Liver (tissue), 9 donors: ENCODE measurements around the gene BMX. TPM values are rescaled to one million over a fixed set of nuclear protein-coding genes. Genes with fewer than 3 reads are reported as not detected.

ENCODE experiments used
- DNase-seq: peaks from one replicate; pipeline ENCODE4 v3.0.0-alpha.2; 2017; ENCODE audit warnings: low spot score
- H3K27ac ChIP-seq, 2 donors: one replicate each; pipeline ENCODE4 v1.7.0; 2013; ENCODE audit warnings: inconsistent platforms in 2 of 2, low read length in 2 of 2, control low read depth in 1 of 2, low read depth in 1 of 2, mild to moderate bottlenecking in 1 of 2
- H3K27me3 ChIP-seq, 4 donors: one replicate each; pipeline versions ENCODE4 v1.6.1 to v1.7.0; 2013; ENCODE audit warnings: low read length in 3 of 4, inconsistent platforms in 1 of 4, mild to moderate bottlenecking in 1 of 4, moderate library complexity in 1 of 4; ENCODE audit not compliant: control insufficient read depth in 4 of 4, insufficient read depth in 4 of 4
- H3K36me3 ChIP-seq, 4 donors: one replicate each; pipeline versions ENCODE4 v1.6.1 to v1.7.0; 2013; ENCODE audit warnings: low read length in 3 of 4, mild to moderate bottlenecking in 3 of 4, low read depth in 1 of 4, moderate library complexity in 1 of 4; ENCODE audit not compliant: control insufficient read depth in 4 of 4, insufficient read depth in 3 of 4
- H3K4me1 ChIP-seq, 4 donors: one replicate each; pipeline versions ENCODE4 v1.6.1 to v1.7.0; 2013; ENCODE audit warnings: low read length in 3 of 4, mild to moderate bottlenecking in 3 of 4, moderate library complexity in 1 of 4; ENCODE audit not compliant: control insufficient read depth in 4 of 4, insufficient read depth in 4 of 4
- H3K4me3 ChIP-seq, 3 donors: one replicate each; pipeline versions ENCODE4 v1.6.1 to v1.7.0; 2013; ENCODE audit warnings: low read length in 3 of 3, control low read depth in 1 of 3, low read depth in 1 of 3, mild to moderate bottlenecking in 1 of 3
- H3K9ac ChIP-seq, 2 donors: one replicate each; pipeline ENCODE4 v1.7.0; 2013; ENCODE audit warnings: low read length in 2 of 2, mild to moderate bottlenecking in 2 of 2, moderate library complexity in 2 of 2, control low read depth in 1 of 2, low read depth in 1 of 2
- H3K9me3 ChIP-seq, 4 donors: one replicate each; pipeline versions ENCODE4 v1.6.1 to v1.7.0; 2013; ENCODE audit warnings: low read length in 3 of 4; ENCODE audit not compliant: control insufficient read depth in 4 of 4
- CTCF ChIP-seq: fragments of 150-350 bp; IDR thresholded peaks from 2 replicates; pipeline ENCODE4 v1.5.1; 2017; ENCODE audit warnings: improper control_type of control experiment, low read depth, low read length; ENCODE audit not compliant: missing input control
- MAX ChIP-seq: IDR thresholded peaks from 2 replicates; pipeline ENCODE4 v1.6.1; 2016; ENCODE audit warnings: antibody characterized with exemption
- RAD21 ChIP-seq, 2 donors: IDR thresholded peaks; 2 replicates each; pipeline ENCODE4 v1.6.1; 2016; ENCODE audit warnings: antibody characterized with exemption in 2 of 2, mild to moderate bottlenecking in 2 of 2
- REST ChIP-seq: IDR thresholded peaks from 2 replicates; pipeline ENCODE4 v1.6.1; 2016; ENCODE audit warnings: antibody characterized with exemption, mild to moderate bottlenecking
- YY1 ChIP-seq: IDR thresholded peaks from 2 replicates; pipeline ENCODE4 v1.6.1; 2016; ENCODE audit warnings: antibody characterized with exemption, mild to moderate bottlenecking
- ZBTB33 ChIP-seq: IDR thresholded peaks from 2 replicates; pipeline ENCODE4 v1.6.1; 2016; ENCODE audit warnings: antibody characterized with exemption
- WGBS: extraction: QIAGEN DNeasy Blood & Tissue Kit; methylation state at CpG from one replicate; pipeline ENCODE4 v1.1.7; 2013; 5-methylcytosine and 5-hydroxymethylcytosine counted together
- polyA plus RNA-seq, 2 donors: library from polyadenylated mRNA; stranded (reverse) in 1 of 2; unstranded in 1 of 2; fragments of 200-250 nt in 1 of 2; fragments of >200 nt in 1 of 2; fragmentation: Nextera tagmentation in 1 of 2; extraction: Ambion mirVana in 1 of 2; gene quantifications; one replicate each; pipeline versions ENCODE4 v1.2.1 to v1.2.3, GENCODE V29; 2013 to 2015
- total RNA-seq, 2 donors: library from RNA; depleted of rRNA; stranded (reverse); fragments of >200 nt; gene quantifications; one replicate each; pipeline ENCODE4 v1.2.3, GENCODE V29; 2014
- donor health status: healthy.
- donor health status: healthy.
- donor health status: healthy.
- donor health status: healthy.
- donor health status: healthy.

Gene BMX
- total and polyA plus RNA-seq, 4 donors: 0.23 to 0.67 (median 0.33) TPM

- H3K9me3 ChIP-seq: no peaks in the 10 kb centered on the region
- peaks cover 0 to 3% (median under 1%) of the 10 kb centered on the region in 4 donors for H3K36me3 ChIP-seq
- no peaks in the 10 kb centered on the region for H3K27me3 ChIP-seq
- no peak overlapping the region for H3K27ac ChIP-seq
- no peak overlapping the region for H3K4me3 ChIP-seq
- TF ChIP-seq YY1 (no peak), RAD21 (IDR thresholded peaks at IDR 0.05) (no peak), REST (no peak)
- no peak overlapping the region for H3K9ac ChIP-seq
- DNase-seq: no peak
- WGBS: 96% methylated on average over 4 of the region's 4 CpGs
- peaks cover 0 to 3% (median 0%) of the 10 kb centered on the region in 4 donors for H3K4me1 ChIP-seq
Measured at GRCh38 chrX:15474028-15474427, 26.6 kb upstream of the BMX start.

GRCh38 chrX:15475021-15475420, 25.6 kb upstream of the BMX start:
- Histone ChIP-seq H3K36me3 (peaks cover 0 to 3% (median under 1%) of the 10 kb centered on the region in 4 donors), H3K27ac (no peak overlapping the region), H3K4me1 (peaks cover 0 to 3% (median 0%) of the 10 kb centered on the region in 4 donors), H3K9me3 (no peaks in the 10 kb centered on the region), H3K27me3 (no peaks in the 10 kb centered on the region), H3K4me3 (no peak overlapping the region), H3K9ac (no peak overlapping the region)
- no peak for TF ChIP-seq REST
- TF ChIP-seq YY1: no peak
- TF ChIP-seq MAX: no peak
- no peak for TF ChIP-seq ZBTB33
- TF ChIP-seq RAD21 (IDR thresholded peaks at IDR 0.05): no peak
- TF ChIP-seq CTCF: no peak
- WGBS: 85% methylated on average over 5 of the region's 5 CpGs
- no peak for DNase-seq
